ENCODE measurements around the gene HLA-F. TPM values are rescaled to one million over a fixed set of nuclear protein-coding genes. Genes with fewer than 3 reads are reported as not detected.

The HLA-F gene
- polyA plus RNA-seq, 1 of the 3 experiments (the other 2 are of a cell fraction): 0.31 TPM

DNA sequence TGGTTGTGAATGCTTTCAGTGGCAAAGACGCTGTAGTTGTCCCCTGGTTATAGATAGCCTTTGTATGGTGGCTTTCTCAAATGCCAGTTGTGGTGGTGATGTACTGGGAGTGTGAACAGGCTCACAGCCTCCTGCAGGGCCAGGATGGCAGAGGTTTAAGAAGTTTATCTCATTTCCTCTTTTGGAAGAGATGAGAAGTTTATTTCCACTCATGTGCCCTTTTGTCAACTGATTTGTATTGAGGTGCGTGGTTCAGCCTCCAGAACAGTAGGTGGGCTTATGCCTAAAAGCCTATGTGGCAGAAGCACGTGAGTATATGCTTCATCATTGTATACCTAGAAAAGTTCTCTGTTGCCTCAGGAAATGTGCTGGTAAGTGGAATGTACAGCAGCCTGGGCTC is 28.6 kb upstream of the HLA-F start:
- ChIA-PET POLR2A (no interaction called here), CTCF (no interaction called here)
- Histone ChIP-seq H3K4me3 (ENCODE audit: low read depth in 2 of 2, low read length in 1 of 2) (no peak overlapping the region), H3K4me1 (ENCODE audit: control insufficient read depth in 1 of 2, insufficient read depth in 2 of 2, low read depth in 1 of 2, low read length in 1 of 2) (no peaks in the 10 kb centered on the region), H3K36me3 (replicated peaks in 1 of 2; ENCODE audit: control insufficient read depth in 1 of 2, insufficient read depth in 2 of 2, low read length in 1 of 2) (no peaks in the 10 kb centered on the region), H3K79me2 (ENCODE audit: insufficient read depth) (no peaks in the 10 kb centered on the region), H3K9me2 (no peaks in the 10 kb centered on the region), H2AFZ (ENCODE audit: low read depth) (no peak overlapping the region), H3K4me2 (no peak overlapping the region), H3K27ac (ENCODE audit: low read depth in 2 of 2, low read length in 1 of 2) (no peak overlapping the region), H3K9me3 (no peaks in the 10 kb centered on the region), H3K27me3 (ENCODE audit: insufficient read depth) (no peaks in the 10 kb centered on the region; the same call in 1 of the 2 replicates), H4K20me1 (ENCODE audit: insufficient read depth) (no peaks in the 10 kb centered on the region), H3K9ac (no peak overlapping the region), H3F3A (replicated peaks; ENCODE audit: insufficient read depth) (no peaks in the 10 kb centered on the region)
- no peak for TF ChIP-seq CHD2 (IDR thresholded peaks at IDR 0.05; ENCODE audit: low read length, partially characterized antibody)
- no peak for TF ChIP-seq SMC3 (IDR thresholded peaks at IDR 0.05; ENCODE audit: low read depth, low read length)
- TF ChIP-seq, protein P1, sequence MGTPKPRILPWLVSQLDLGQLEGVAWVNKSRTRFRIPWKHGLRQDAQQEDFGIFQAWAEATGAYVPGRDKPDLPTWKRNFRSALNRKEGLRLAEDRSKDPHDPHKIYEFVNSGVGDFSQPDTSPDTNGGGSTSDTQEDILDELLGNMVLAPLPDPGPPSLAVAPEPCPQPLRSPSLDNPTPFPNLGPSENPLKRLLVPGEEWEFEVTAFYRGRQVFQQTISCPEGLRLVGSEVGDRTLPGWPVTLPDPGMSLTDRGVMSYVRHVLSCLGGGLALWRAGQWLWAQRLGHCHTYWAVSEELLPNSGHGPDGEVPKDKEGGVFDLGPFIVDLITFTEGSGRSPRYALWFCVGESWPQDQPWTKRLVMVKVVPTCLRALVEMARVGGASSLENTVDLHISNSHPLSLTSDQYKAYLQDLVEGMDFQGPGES (IDR thresholded peaks at IDR 0.05; ENCODE audit: low read depth, low read length): no peak
- no peak for TF ChIP-seq POLR2AphosphoS5 (IDR thresholded peaks at IDR 0.05; ENCODE audit: low read depth, low read length)
- TF ChIP-seq YY1 (IDR thresholded peaks at IDR 0.05; ENCODE audit: low read depth): no peak
- no peak for DNase-seq
- WGBS (ENCODE audit: low lambda C conversion rate): 3% methylated on average over 3 of the region's 3 CpGs

- no peaks in the 10 kb centered on the region for H3K4me1 ChIP-seq (ENCODE audit: control insufficient read depth in 1 of 2, insufficient read depth in 2 of 2, low read depth in 1 of 2, low read length in 1 of 2)
- H3K27ac ChIP-seq (ENCODE audit: low read depth in 2 of 2, low read length in 1 of 2): no peak overlapping the region
- H3K9ac ChIP-seq: no peak overlapping the region
- no peaks in the 10 kb centered on the region for H3K36me3 ChIP-seq (replicated peaks in 1 of 2; ENCODE audit: control insufficient read depth in 1 of 2, insufficient read depth in 2 of 2, low read length in 1 of 2)
- no peaks in the 10 kb centered on the region for H3F3A ChIP-seq (replicated peaks; ENCODE audit: insufficient read depth)
- CTCF ChIA-PET: interaction anchor here (0.6 to 2.2 kb wide), 13 partner anchors 13 to 263 kb away, joined by 3 to 19 read pairs (median 4); no protein-coding TSS in a partner anchor
- no peaks in the 10 kb centered on the region for H3K9me2 ChIP-seq
- H3K27me3 ChIP-seq (ENCODE audit: insufficient read depth): no peaks in the 10 kb centered on the region; the same call in 1 of the 2 replicates
- 23% methylated on average over 6 of the region's 10 CpGs for WGBS (ENCODE audit: low lambda C conversion rate)
- H2AFZ ChIP-seq (ENCODE audit: low read depth): no peak overlapping the region
- no peak overlapping the region for H3K4me2 ChIP-seq
- H4K20me1 ChIP-seq (ENCODE audit: insufficient read depth): no peaks in the 10 kb centered on the region
- no peaks in the 10 kb centered on the region for H3K79me2 ChIP-seq (ENCODE audit: insufficient read depth)
- no peak overlapping the region; a peak in 1 of 4 replicates for H3K4me3 ChIP-seq (ENCODE audit: low read depth in 2 of 2, low read length in 1 of 2)
- POLR2A ChIA-PET: no interaction called here
- no peaks in the 10 kb centered on the region for H3K9me3 ChIP-seq
- DNase-seq: no peak
- TF ChIP-seq CTCF (IDR thresholded peaks at IDR 0.05): peak; percentile 50
- no peak for TF ChIP-seq MXI1 (IDR thresholded peaks at IDR 0.05; ENCODE audit: low read depth, low read length)
Observed at GRCh38 chr6:29696147-29697125, 26.8 kb upstream of the HLA-F start.

Data from SK-N-SH (cell line).